ENCODE measurements around the gene HOXC4. TPM values are rescaled to one million over a fixed set of nuclear protein-coding genes. Genes with fewer than 3 reads are reported as not detected.

HOXC4 gene
- total RNA-seq, 1 donor = 3.3 TPM

GRCh38 chr12:54027442-54027786 lies 26.2 kb upstream of the HOXC4 start:
- peaks cover 10% of the 10 kb centered on the region for H3K36me3 ChIP-seq (ENCODE audit: insufficient read depth, low read length)
- no peak overlapping the region for H2AFZ ChIP-seq (ENCODE audit: low read length)
- H4K20me1 ChIP-seq (ENCODE audit: insufficient read depth, low read length) = peaks cover 37% of the 10 kb centered on the region
- peaks cover 75% of the 10 kb centered on the region for H3K79me2 ChIP-seq (ENCODE audit: insufficient read depth, low read length)
- no peaks in the 10 kb centered on the region for H3K27me3 ChIP-seq (ENCODE audit: insufficient read depth, low read length)
- H3K27ac ChIP-seq (ENCODE audit: low read depth, low read length) = no peak overlapping the region
- no peak overlapping the region for H3K4me2 ChIP-seq (ENCODE audit: insufficient read depth, low read length)
- peaks cover 41% of the 10 kb centered on the region for H3K4me1 ChIP-seq (ENCODE audit: insufficient read depth, low read length)
- DNase-seq (ENCODE audit: insufficient read length, low spot score, missing footprints) = no peak
- H3K4me3 ChIP-seq (ENCODE audit: insufficient read depth, low read length) = no peak overlapping the region
- TF ChIP-seq CTCF (IDR thresholded peaks at IDR 0.05; ENCODE audit: extremely low read depth, low read depth, low read length) = no peak
- H3K9me3 ChIP-seq (ENCODE audit: low read depth, low read length) = no peaks in the 10 kb centered on the region

GRCh38 chr12:54028314-54029201 lies 25.1 kb upstream of the HOXC4 start, which contains the start of gene HOXC6:
HOXC6 (plus strand) TSS chr12:54028440; CDS start chr12:54028522, 82 bp downstream.
- Histone ChIP-seq H3K79me2 (ENCODE audit: insufficient read depth, low read length) (peaks cover 64% of the 10 kb centered on the region), H3K36me3 (ENCODE audit: insufficient read depth, low read length) (peaks cover 10% of the 10 kb centered on the region), H3K27ac (ENCODE audit: low read depth, low read length) (peak within 1 kb of the TSS; percentile 2), H4K20me1 (ENCODE audit: insufficient read depth, low read length) (peaks cover 32% of the 10 kb centered on the region), H2AFZ (ENCODE audit: low read length) (peak within 1 kb of the TSS; percentile 1), H3K4me3 (ENCODE audit: insufficient read depth, low read length) (peak within 1 kb of the TSS; percentile 54), H3K9me3 (ENCODE audit: low read depth, low read length) (no peaks in the 10 kb centered on the region), H3K4me1 (ENCODE audit: insufficient read depth, low read length) (peaks cover 42% of the 10 kb centered on the region), H3K4me2 (ENCODE audit: insufficient read depth, low read length) (peak within 1 kb of the TSS; percentile 61), H3K27me3 (ENCODE audit: insufficient read depth, low read length) (no peaks in the 10 kb centered on the region)
- TF ChIP-seq CTCF (IDR thresholded peaks at IDR 0.05; ENCODE audit: extremely low read depth, low read depth, low read length) = no peak
- no peak for DNase-seq (ENCODE audit: insufficient read length, low spot score, missing footprints)

- no peaks in the 10 kb centered on the region for H3K9me3 ChIP-seq (ENCODE audit: low read depth, low read length)
- no peak overlapping the region for H2AFZ ChIP-seq (ENCODE audit: low read length)
- no peak overlapping the region for H3K4me3 ChIP-seq (ENCODE audit: insufficient read depth, low read length)
- peaks cover 58% of the 10 kb centered on the region for H3K79me2 ChIP-seq (ENCODE audit: insufficient read depth, low read length)
- H3K27ac ChIP-seq (ENCODE audit: low read depth, low read length) = no peak overlapping the region
- H3K4me1 ChIP-seq (ENCODE audit: insufficient read depth, low read length) = peaks cover 30% of the 10 kb centered on the region
- peaks cover 10% of the 10 kb centered on the region for H3K36me3 ChIP-seq (ENCODE audit: insufficient read depth, low read length)
- H4K20me1 ChIP-seq (ENCODE audit: insufficient read depth, low read length) = peaks cover 23% of the 10 kb centered on the region
- H3K27me3 ChIP-seq (ENCODE audit: insufficient read depth, low read length) = no peaks in the 10 kb centered on the region
- no peak overlapping the region for H3K4me2 ChIP-seq (ENCODE audit: insufficient read depth, low read length)
- DNase-seq (ENCODE audit: insufficient read length, low spot score, missing footprints) = no peak
- TF ChIP-seq CTCF (IDR thresholded peaks at IDR 0.05; ENCODE audit: extremely low read depth, low read depth, low read length) = no peak
Measured at GRCh38 chr12:54029529-54030441, 23.9 kb upstream of the HOXC4 start.

Measured in osteoblast (primary cell).